ENCODE results near the gene ARFIP1.

The ARFIP1 gene

GRCh38 chr4:152957437-152958171 lies 177.8 kb downstream of the ARFIP1 start:
- DNase-seq, result no peak

GRCh38 chr4:152959080-152959479 lies 179.3 kb downstream of the ARFIP1 start:
- DNase-seq, result no peak

GRCh38 chr4:152960082-152960481 lies 180.3 kb downstream of the ARFIP1 start:
- DNase-seq, result no peak

- DNase-seq, result no peak
Observed at GRCh38 chr4:152961014-152961772, 181.4 kb downstream of the ARFIP1 start.

GRCh38 chr4:152961773-152962115 lies 182.0 kb downstream of the ARFIP1 start:
- DNase-seq, result no peak

All from anterior cingulate cortex (tissue), 58 donors.